Tibial artery (tissue), 4 donors: ENCODE measurements around the gene ABCA12.

Experiments used
- DNase-seq, 2 donors: peaks; one replicate each; pipeline ENCODE4 v3.0.0-alpha.2; 2019
- H3K27ac ChIP-seq, 2 donors: fragments of 200-600 bp; sonication (generic) in 1 of 2; 1 replicate in 1 of 2; 2 replicates in 1 of 2; pipeline ENCODE4 v1.5.1; 2018 to 2019; ENCODE audit warnings: mild to moderate bottlenecking in 1 of 2
- H3K27me3 ChIP-seq, 2 donors: fragments of 200-600 bp; sonication (generic) in 1 of 2; one replicate each; pipeline versions ENCODE4 v1.5.1 to v1.6.0; 2016 to 2019
- H3K36me3 ChIP-seq, 3 donors: fragments of 200-600 bp; sonication (generic) in 2 of 3; one replicate each; pipeline ENCODE4 v1.5.1; 2016 to 2019; ENCODE audit warnings: mild to moderate bottlenecking in 2 of 3
- H3K4me1 ChIP-seq, 4 donors: fragments of 200-600 bp; sonication (generic) in 2 of 4; 1 replicate in 3 of 4; 2 replicates in 1 of 4; pipeline ENCODE4 v1.5.1; 2016 to 2019
- H3K4me3 ChIP-seq, 2 donors: fragments of 200-600 bp; sonication (generic) in 1 of 2; 1 replicate in 1 of 2; 2 replicates in 1 of 2; pipeline ENCODE4 v1.5.1; 2018 to 2019; ENCODE audit warnings: mild to moderate bottlenecking in 2 of 2
- H3K9me3 ChIP-seq, 3 donors: fragments of 200-600 bp; sonication (generic) in 1 of 3; one replicate each; pipeline ENCODE4 v1.5.1; 2016 to 2019
- CTCF ChIP-seq, 2 experiments: fragments of 200-600 bp in 1 of 2; fragments of 450-650 bp in 1 of 2; IDR thresholded peaks; one replicate each; pipeline ENCODE4 v1.5.1; 2017 to 2019; ENCODE audit warnings: antibody characterized with exemption in 2 of 2, mild to moderate bottlenecking in 1 of 2, moderate library complexity in 1 of 2
- intact Hi-C: fragments of 100-400 bp; cut with DNase I; formaldehyde crosslinking; loops from one replicate; pipeline ENCODE4 v1.15.0; 2023; ENCODE audit warnings: low total_unique reads

Gene ABCA12

GRCh38 chr2:215010390-215010789 is 128.0 kb downstream of the ABCA12 start:
- Histone ChIP-seq H3K27ac (no peak overlapping the region), H3K36me3 (no peaks in the 10 kb centered on the region), H3K27me3 (no peaks in the 10 kb centered on the region), H3K4me3 (no peak overlapping the region), H3K9me3 (no peaks in the 10 kb centered on the region), H3K4me1 (no peaks in the 10 kb centered on the region)
- no peak for DNase-seq
- TF ChIP-seq CTCF (IDR thresholded peaks at IDR 0.05), result no peak
- intact Hi-C loops, result no loop called here

- intact Hi-C loops, result loop anchor here (10.0 kb wide), 1 partner anchor 1748 kb away; no protein-coding TSS in a partner anchor
- H3K4me3 ChIP-seq, result no peak overlapping the region
These were observed 135.4 kb downstream of the ABCA12 start for GRCh38 chr2:215003001-215003400.

GRCh38 chr2:215002500-215002899 is 135.9 kb downstream of the ABCA12 start:
- intact Hi-C loops, result loop anchor here (10.0 kb wide), 1 partner anchor 1748 kb away; no protein-coding TSS in a partner anchor

More at GRCh38 chr2:215003001-215003400, 135.4 kb downstream of the ABCA12 start:
- Histone ChIP-seq H3K27me3 (no peaks in the 10 kb centered on the region), H3K9me3 (no peaks in the 10 kb centered on the region), H3K36me3 (no peaks in the 10 kb centered on the region), H3K27ac (no peak overlapping the region), H3K4me1 (peaks cover 0 to 6% (median 0%) of the 10 kb centered on the region in 4 donors)
- no peak for DNase-seq
- no peak for TF ChIP-seq CTCF (IDR thresholded peaks at IDR 0.05)

GRCh38 chr2:215000721-215001120 is 137.7 kb downstream of the ABCA12 start:
- DNase-seq, result no peak
- intact Hi-C loops, result loop anchor here (10.0 kb wide), 1 partner anchor 1746 kb away; no protein-coding TSS in a partner anchor
- TF ChIP-seq CTCF (IDR thresholded peaks at IDR 0.05), result no peak
- Histone ChIP-seq H3K4me3 (no peak overlapping the region), H3K36me3 (no peaks in the 10 kb centered on the region), H3K27ac (no peak overlapping the region), H3K9me3 (no peaks in the 10 kb centered on the region), H3K27me3 (no peaks in the 10 kb centered on the region), H3K4me1 (peaks cover 0 to 6% (median 0%) of the 10 kb centered on the region in 4 donors)

More at GRCh38 chr2:215002500-215002899, 135.9 kb downstream of the ABCA12 start:
- peak; percentile 42 to 43 for TF ChIP-seq CTCF (IDR thresholded peaks at IDR 0.05)
- no peaks in the 10 kb centered on the region for H3K9me3 ChIP-seq
- no peak overlapping the region for H3K4me3 ChIP-seq
- H3K27ac ChIP-seq, result no peak overlapping the region
- H3K27me3 ChIP-seq, result no peaks in the 10 kb centered on the region
- DNase-seq, result no peak
- H3K36me3 ChIP-seq, result no peaks in the 10 kb centered on the region
- peaks cover 0 to 6% (median 0%) of the 10 kb centered on the region in 4 donors for H3K4me1 ChIP-seq

GRCh38 chr2:214995926-214996670 is 142.3 kb downstream of the ABCA12 start:
- no peak overlapping the region for H3K27ac ChIP-seq
- intact Hi-C loops, result no loop called here
- TF ChIP-seq CTCF (IDR thresholded peaks at IDR 0.05), result no peak
- H3K4me3 ChIP-seq, result no peak overlapping the region
- no peaks in the 10 kb centered on the region for H3K9me3 ChIP-seq
- DNase-seq, result no peak
- no peaks in the 10 kb centered on the region for H3K36me3 ChIP-seq
- H3K27me3 ChIP-seq, result no peaks in the 10 kb centered on the region
- H3K4me1 ChIP-seq, result no peaks in the 10 kb centered on the region
